Mucosa of descending colon (tissue), 3 donors: ENCODE measurements around the gene SH3GL3. TPM values are rescaled to one million over a fixed set of nuclear protein-coding genes. Genes with fewer than 3 reads are reported as not detected.

Source experiments
- ATAC-seq: fragments of 200-7000 bp; cut with Tn5 transposase; one replicate; pipeline ENCODE4 v1.9.1; 2020; ENCODE audit warnings: mild to moderate bottlenecking, moderate library complexity
- DNase-seq, 3 donors: peaks; one replicate each; pipeline ENCODE4 v3.0.0-alpha.2; 2020
- H3K36me3 ChIP-seq: fragments of 200-600 bp; one replicate; pipeline ENCODE4 v1.8.0; 2021; ENCODE audit warnings: low read depth, mild to moderate bottlenecking
- H3K4me1 ChIP-seq: fragments of 200-600 bp; one replicate; pipeline ENCODE4 v1.8.0; 2021; ENCODE audit warnings: low read depth, mild to moderate bottlenecking
- H3K4me3 ChIP-seq: fragments of 200-600 bp; one replicate; pipeline ENCODE4 v1.8.0; 2021; ENCODE audit warnings: mild to moderate bottlenecking
- H3K9me3 ChIP-seq: fragments of 200-600 bp; one replicate; pipeline ENCODE4 v1.8.0; 2021; ENCODE audit warnings: mild to moderate bottlenecking
- intact Hi-C, 2 donors: fragments of 100-400 bp; cut with DNase I in 1 of 2; cut with micrococcal nuclease in 1 of 2; formaldehyde crosslinking; loops; one replicate each; pipeline versions ENCODE4 v1.11.0 to v1.11.1; 2022; cut with DNase I, micrococcal nuclease
- total RNA-seq, 3 donors: library from RNA; stranded (reverse); fragmentation: NEBNext Ultra II Directional in 2 of 3; extraction: Animal tissue kit (Norgen Biotek cat#: 25700) in 2 of 3; gene quantifications; one replicate each; pipeline versions ENCODE4 v1.2.1 to v1.2.4, GENCODE V29; 2021 to 2023
- TF ChIP-seq, protein P1 (sequence below): fragments of 200-600 bp; IDR thresholded peaks from one replicate; pipeline ENCODE4 v1.8.0; 2022; ENCODE audit warnings: antibody characterized with exemption, mild to moderate bottlenecking
- donor health status: DM: no; HTN: no; CAD: no; lungs with moderate emphysema.
- donor health status: DM: no; HTN: no; CAD: no.
- donor health status: DM: no; HTN: yes; CAD: no.

Gene SH3GL3
- total RNA-seq, 3 donors from 2014 or later: 1.2 TPM; not detected in 2

DNA sequence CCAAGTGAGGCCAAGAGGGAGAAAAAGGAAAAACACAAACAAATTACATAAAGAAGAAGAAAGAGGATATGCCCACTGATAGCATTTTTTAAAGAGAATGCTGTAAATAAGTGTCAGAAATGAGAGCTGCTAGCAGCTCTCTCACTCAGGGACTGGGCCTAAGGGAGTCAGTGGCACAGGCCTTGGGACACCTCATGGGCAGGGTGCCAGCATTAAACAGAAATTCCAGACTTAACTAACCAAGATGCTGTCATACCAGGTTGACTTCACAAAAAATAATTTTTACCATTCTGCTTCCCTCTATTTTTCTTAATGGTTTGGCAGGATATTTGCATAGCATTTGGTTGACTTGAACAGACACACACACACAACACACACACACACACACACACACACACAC lies 114.5 kb downstream of the SH3GL3 start:
- TF ChIP-seq, protein P1, sequence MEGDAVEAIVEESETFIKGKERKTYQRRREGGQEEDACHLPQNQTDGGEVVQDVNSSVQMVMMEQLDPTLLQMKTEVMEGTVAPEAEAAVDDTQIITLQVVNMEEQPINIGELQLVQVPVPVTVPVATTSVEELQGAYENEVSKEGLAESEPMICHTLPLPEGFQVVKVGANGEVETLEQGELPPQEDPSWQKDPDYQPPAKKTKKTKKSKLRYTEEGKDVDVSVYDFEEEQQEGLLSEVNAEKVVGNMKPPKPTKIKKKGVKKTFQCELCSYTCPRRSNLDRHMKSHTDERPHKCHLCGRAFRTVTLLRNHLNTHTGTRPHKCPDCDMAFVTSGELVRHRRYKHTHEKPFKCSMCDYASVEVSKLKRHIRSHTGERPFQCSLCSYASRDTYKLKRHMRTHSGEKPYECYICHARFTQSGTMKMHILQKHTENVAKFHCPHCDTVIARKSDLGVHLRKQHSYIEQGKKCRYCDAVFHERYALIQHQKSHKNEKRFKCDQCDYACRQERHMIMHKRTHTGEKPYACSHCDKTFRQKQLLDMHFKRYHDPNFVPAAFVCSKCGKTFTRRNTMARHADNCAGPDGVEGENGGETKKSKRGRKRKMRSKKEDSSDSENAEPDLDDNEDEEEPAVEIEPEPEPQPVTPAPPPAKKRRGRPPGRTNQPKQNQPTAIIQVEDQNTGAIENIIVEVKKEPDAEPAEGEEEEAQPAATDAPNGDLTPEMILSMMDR: no peak
- Histone ChIP-seq H3K4me3 (no peak overlapping the region), H3K4me1 (no peaks in the 10 kb centered on the region), H3K36me3 (no peaks in the 10 kb centered on the region), H3K9me3 (no peaks in the 10 kb centered on the region)
- intact Hi-C loops: no loop called here
- no peak for DNase-seq
- no peak for ATAC-seq

DNA sequence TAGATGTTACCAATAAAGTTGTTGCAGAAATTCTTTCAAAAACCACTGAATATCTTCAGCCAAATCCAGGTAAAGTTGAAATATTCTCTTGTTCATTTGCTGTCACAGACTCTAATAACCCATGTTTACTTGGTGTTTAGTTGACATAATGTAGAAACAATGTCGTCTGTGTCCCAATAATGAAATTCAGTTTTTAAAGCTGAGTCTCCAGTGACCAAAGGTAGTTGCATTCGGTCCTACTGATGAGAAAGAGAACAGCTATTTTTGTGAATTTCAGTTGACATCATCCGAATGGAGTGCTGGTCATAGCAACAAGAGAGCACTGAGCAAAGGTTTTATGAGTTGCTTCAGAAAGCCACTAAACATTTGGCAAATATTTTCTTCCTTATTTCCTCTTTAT lies 118.0 kb downstream of the SH3GL3 start:
- TF ChIP-seq, protein P1: no peak
- Histone ChIP-seq H3K36me3 (no peaks in the 10 kb centered on the region), H3K4me3 (no peak overlapping the region), H3K4me1 (no peaks in the 10 kb centered on the region), H3K9me3 (no peaks in the 10 kb centered on the region)
- no peak for DNase-seq
- intact Hi-C loops: no loop called here
- no peak for ATAC-seq

DNA sequence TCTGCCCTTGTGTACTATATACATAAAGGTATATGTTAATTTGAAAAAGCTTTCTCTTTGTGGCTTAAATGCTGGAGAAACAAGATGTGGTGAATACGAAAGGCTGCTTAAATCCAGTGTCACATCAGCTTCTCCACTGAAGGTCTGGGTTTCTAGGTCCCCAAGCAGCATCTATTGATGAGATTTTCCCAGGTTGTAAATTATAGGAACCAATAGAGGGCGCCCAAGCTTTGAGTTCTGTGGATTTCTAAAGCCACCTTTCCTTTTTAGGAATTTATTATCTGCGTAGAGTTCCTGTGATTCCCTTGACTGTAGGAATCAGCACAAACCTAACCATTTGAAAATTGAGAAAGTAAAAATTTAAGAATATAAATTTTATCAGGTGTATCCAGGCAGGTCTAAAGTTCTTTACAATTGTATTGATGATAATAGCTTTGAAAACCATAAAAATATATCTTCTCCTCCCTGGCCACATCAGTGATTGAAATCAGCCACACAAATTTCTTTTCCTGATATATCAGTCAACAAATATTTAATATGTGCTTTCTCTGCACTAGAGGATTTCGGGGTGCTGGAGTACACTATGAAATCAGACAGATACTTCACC lies 118.5 kb downstream of the SH3GL3 start:
- H3K36me3 ChIP-seq: no peaks in the 10 kb centered on the region
- no peaks in the 10 kb centered on the region for H3K4me1 ChIP-seq
- ATAC-seq: no peak
- H3K4me3 ChIP-seq: no peak overlapping the region
- DNase-seq: peak in 1 of 3 donors; percentile 15
- intact Hi-C loops: no loop called here
- no peaks in the 10 kb centered on the region for H3K9me3 ChIP-seq
- TF ChIP-seq, protein P1: no peak

DNA sequence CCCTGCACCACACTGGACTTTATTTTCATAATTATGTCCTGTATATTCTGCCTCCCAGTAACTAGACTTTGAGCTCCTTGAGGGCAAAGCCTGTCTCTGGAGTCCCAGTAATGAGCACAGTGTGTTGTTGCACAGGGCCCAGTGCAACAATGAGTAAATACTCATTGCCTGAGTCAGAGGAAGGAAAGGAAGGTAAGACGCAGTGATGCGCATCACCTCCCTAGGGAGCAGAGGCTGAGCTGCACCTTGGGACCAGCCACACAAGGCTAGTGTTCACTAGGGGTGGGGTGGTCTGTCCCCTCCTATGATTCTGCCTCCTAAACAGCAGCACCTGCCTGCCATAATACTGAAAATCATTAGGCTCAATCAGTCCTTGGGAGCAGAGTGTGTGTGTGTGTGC lies 120.2 kb downstream of the SH3GL3 start:
- no peaks in the 10 kb centered on the region for H3K4me1 ChIP-seq
- ATAC-seq (no peak), DNase-seq (no peak)
- H3K9me3 ChIP-seq: no peaks in the 10 kb centered on the region
- no peak overlapping the region for H3K4me3 ChIP-seq
- intact Hi-C loops: no loop called here
- H3K36me3 ChIP-seq: no peaks in the 10 kb centered on the region
- TF ChIP-seq, protein P1: no peak

- no peak for ATAC-seq
- Histone ChIP-seq H3K4me1 (no peaks in the 10 kb centered on the region), H3K9me3 (no peaks in the 10 kb centered on the region), H3K4me3 (no peak overlapping the region), H3K36me3 (no peaks in the 10 kb centered on the region)
- no peak for DNase-seq
- intact Hi-C loops: no loop called here
- TF ChIP-seq, protein P1: no peak
Measured at GRCh38 chr15:83569341-83569740, 122.2 kb downstream of the SH3GL3 start.

GRCh38 chr15:83570756-83571155 lies 123.6 kb downstream of the SH3GL3 start:
- Histone ChIP-seq H3K4me3 (no peak overlapping the region), H3K9me3 (no peaks in the 10 kb centered on the region), H3K36me3 (no peaks in the 10 kb centered on the region), H3K4me1 (no peaks in the 10 kb centered on the region)
- TF ChIP-seq, protein P1: no peak
- DNase-seq (no peak), ATAC-seq (no peak)
- intact Hi-C loops: no loop called here
